Measurements from ENCODE around the gene RNF207. TPM values are rescaled to one million over a fixed set of nuclear protein-coding genes. Genes with fewer than 3 reads are reported as not detected.

Gene RNF207
- total and polyA plus RNA-seq, 10 of the 15 experiments (the other 5 are each of a cell fraction or from before 2014, with no cell fraction given), result 1.7 to 36.4 (median 13.1) TPM

GRCh38 chr1:6181347-6181770 lies 24.6 kb upstream of the RNF207 start (continued):
- TF ChIP-seq, protein P1, sequence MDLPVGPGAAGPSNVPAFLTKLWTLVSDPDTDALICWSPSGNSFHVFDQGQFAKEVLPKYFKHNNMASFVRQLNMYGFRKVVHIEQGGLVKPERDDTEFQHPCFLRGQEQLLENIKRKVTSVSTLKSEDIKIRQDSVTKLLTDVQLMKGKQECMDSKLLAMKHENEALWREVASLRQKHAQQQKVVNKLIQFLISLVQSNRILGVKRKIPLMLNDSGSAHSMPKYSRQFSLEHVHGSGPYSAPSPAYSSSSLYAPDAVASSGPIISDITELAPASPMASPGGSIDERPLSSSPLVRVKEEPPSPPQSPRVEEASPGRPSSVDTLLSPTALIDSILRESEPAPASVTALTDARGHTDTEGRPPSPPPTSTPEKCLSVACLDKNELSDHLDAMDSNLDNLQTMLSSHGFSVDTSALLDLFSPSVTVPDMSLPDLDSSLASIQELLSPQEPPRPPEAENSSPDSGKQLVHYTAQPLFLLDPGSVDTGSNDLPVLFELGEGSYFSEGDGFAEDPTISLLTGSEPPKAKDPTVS (IDR thresholded peaks at IDR 0.05; ENCODE audit: low read depth, low read length), result no peak
- TF ChIP-seq SIX5 (IDR thresholded peaks at IDR 0.05; ENCODE audit: low read depth, low read length, severe bottlenecking), result no peak

GRCh38 chr1:6183520-6183989 lies 22.4 kb upstream of the RNF207 start:
- H3K27ac ChIP-seq (ENCODE audit: control insufficient read depth, insufficient read depth), result no peak overlapping the region
- TF ChIP-seq, protein P2, sequence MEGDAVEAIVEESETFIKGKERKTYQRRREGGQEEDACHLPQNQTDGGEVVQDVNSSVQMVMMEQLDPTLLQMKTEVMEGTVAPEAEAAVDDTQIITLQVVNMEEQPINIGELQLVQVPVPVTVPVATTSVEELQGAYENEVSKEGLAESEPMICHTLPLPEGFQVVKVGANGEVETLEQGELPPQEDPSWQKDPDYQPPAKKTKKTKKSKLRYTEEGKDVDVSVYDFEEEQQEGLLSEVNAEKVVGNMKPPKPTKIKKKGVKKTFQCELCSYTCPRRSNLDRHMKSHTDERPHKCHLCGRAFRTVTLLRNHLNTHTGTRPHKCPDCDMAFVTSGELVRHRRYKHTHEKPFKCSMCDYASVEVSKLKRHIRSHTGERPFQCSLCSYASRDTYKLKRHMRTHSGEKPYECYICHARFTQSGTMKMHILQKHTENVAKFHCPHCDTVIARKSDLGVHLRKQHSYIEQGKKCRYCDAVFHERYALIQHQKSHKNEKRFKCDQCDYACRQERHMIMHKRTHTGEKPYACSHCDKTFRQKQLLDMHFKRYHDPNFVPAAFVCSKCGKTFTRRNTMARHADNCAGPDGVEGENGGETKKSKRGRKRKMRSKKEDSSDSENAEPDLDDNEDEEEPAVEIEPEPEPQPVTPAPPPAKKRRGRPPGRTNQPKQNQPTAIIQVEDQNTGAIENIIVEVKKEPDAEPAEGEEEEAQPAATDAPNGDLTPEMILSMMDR (IDR thresholded peaks at IDR 0.05 in 2 of 3, conservative IDR thresholded peaks at IDR 0.05 in 1 of 3; ENCODE audit: control insufficient read depth in 2 of 3, extremely low read depth in 1 of 3, insufficient read depth in 1 of 3, low read depth in 3 of 3, low read length in 3 of 3), result 0 out of 6 replicates have a peak, but pooled peaks of 1 of the 3 experiments have one; percentile 5
- no peak for TF ChIP-seq STAT1 (conservative IDR thresholded peaks at IDR 0.05)
- FAIRE-seq (no peak), DNase-seq (ENCODE audit: low read depth, low spot score) (no peak), ATAC-seq (peak; percentile 58)
- H4K20me1 ChIP-seq (ENCODE audit: control insufficient read depth, insufficient read depth), result peaks cover 22% of the 10 kb centered on the region
- H3K4me1 ChIP-seq (ENCODE audit: control insufficient read depth, insufficient read depth, low read length), result no peaks in the 10 kb centered on the region
- ChIA-PET RAD21 (ENCODE audit: unreplicated experiment) (interaction anchor here (1.5 kb wide), 1 partner anchor 61 kb away, joined by 4 read pairs; no protein-coding TSS in a partner anchor), CTCF (no interaction called here), SMC1A (ENCODE audit: uncharacterized antibody, unreplicated experiment) (no interaction called here), POLR2A (no interaction called here)
- H3K4me3 ChIP-seq, result no peak overlapping the region
- no peaks in the 10 kb centered on the region; the same call in none of the 2 replicates for H3K79me2 ChIP-seq (ENCODE audit: control insufficient read depth, insufficient read depth, low read length)
- WGBS (ENCODE audit: insufficient coverage, insufficient replicate concordance, low lambda C conversion rate, missing lambda C conversion rate), result 49% methylated on average over 6 of the region's 6 CpGs
- H2AFZ ChIP-seq (ENCODE audit: control insufficient read depth, low read depth, low read length), result no peak overlapping the region
- no peak overlapping the region for H3K4me2 ChIP-seq (ENCODE audit: control insufficient read depth, insufficient read depth)
- H3K9me3 ChIP-seq (replicated peaks; ENCODE audit: control insufficient read depth, insufficient read depth, low read length), result no peaks in the 10 kb centered on the region
- no TSS peak for BruUV-seq (replicated peaks)
- intact Hi-C loops (cut with micrococcal nuclease; ENCODE audit: unreplicated experiment), result no loop called here
- H3K36me3 ChIP-seq (ENCODE audit: control insufficient read depth in 2 of 2, insufficient read depth in 2 of 2, low read length in 1 of 2), result peaks cover 7 to 17% of the 10 kb centered on the region in 2 experiments
- in situ Hi-C loops (cut with MboI), result no loop called here
- peaks cover 0 to 3% of the 10 kb centered on the region in 2 experiments; a peak in 2 of 4 replicates for H3K27me3 ChIP-seq (replicated peaks in 1 of 2; ENCODE audit: control insufficient read depth in 2 of 2, insufficient read depth in 2 of 2, low read length in 1 of 2)
- H3K9ac ChIP-seq (ENCODE audit: control insufficient read depth, insufficient read depth, low read length), result no peak overlapping the region

Measured in GM12878 (cell line).